Activated CD4-positive, alpha-beta T cell treated with anti-CD3 and anti-CD28 coated beads, Interleukin-2, amount 10 ng/mL, durations not matched to agents 24 days and 14 days (primary cell): ENCODE results near the gene ZNF766. TPM values are rescaled to one million over a fixed set of nuclear protein-coding genes. Genes with fewer than 3 reads are reported as not detected.

Experiments
- DNase-seq: peaks from one replicate; pipeline ENCODE4 v3.0.0; 2022
- H3K27ac Mint-ChIP-seq: one replicate; pipeline ENCODE4 v1.8.0; 2022; ENCODE audit warnings: mild to moderate bottlenecking, mixed read lengths
- H3K27me3 Mint-ChIP-seq: one replicate; pipeline ENCODE4 v1.8.0; 2022; ENCODE audit warnings: mixed read lengths
- H3K36me3 Mint-ChIP-seq: one replicate; pipeline ENCODE4 v1.8.0; 2022; ENCODE audit warnings: low read depth, mild to moderate bottlenecking, mixed read lengths
- H3K4me1 Mint-ChIP-seq: one replicate; pipeline ENCODE4 v1.8.0; 2021; ENCODE audit warnings: mixed read lengths
- H3K4me3 Mint-ChIP-seq: one replicate; pipeline ENCODE4 v1.8.0; 2022; ENCODE audit warnings: mild to moderate bottlenecking, moderate library complexity, mixed read lengths
- H3K9me3 Mint-ChIP-seq: one replicate; pipeline ENCODE4 v1.8.0; 2021; ENCODE audit warnings: mixed read lengths
- intact Hi-C: fragments of 100-400 bp; cut with micrococcal nuclease; formaldehyde crosslinking; loops from one replicate; pipeline ENCODE4 v1.15.1; 2023
- total RNA-seq: library from RNA; stranded (reverse); gene quantifications from 2 replicates; pipeline ENCODE4 v1.2.3, GENCODE V29; 2022

The ZNF766 gene
- total RNA-seq, result 18.2 and 19.9 TPM in 2 replicates

DNA sequence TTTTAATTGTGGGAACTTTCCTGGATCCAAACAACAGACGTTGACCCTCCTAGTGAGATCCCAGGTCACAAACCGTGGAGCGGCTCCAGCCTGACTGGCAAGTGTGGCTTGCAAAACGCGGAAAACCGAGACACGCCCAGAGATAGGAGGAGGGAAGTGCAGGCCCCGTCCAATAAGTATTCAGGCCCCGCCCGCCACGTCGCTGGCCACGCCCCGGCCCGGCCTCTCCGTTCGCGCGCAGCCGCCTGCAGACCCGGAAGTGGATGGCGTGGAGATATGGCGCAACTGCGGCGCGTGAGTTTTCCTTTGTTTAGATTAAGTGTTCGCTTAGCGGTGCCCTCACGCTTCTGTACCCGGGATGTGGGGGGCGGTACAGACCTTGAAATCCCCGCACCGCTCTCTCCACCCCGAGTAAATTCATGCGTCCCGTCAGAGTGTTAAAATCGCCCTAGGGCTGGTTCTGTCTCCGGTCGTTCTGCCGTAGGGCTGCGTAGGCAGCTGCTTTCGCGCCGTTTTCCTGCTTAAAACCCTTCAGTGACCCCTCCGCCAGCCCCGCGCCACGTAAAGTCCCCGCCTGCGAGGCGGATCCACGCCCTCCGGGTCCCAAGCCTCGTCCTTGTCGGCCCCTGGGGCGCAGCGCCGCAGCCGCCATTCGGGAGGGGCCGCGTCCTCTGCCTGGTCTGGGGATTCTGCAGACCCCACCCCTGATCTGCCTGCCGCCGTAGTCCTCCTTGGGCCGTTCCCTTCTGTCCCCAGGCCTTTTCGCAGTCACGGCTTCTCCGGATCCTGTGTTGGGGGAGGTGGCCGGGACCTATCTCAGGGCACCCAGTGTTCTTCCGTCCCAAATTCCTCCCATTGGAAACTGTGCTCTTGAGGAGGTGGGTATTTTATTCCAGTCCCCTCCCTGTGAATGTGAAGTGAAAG lies at the start of gene ZNF766:
TSS of gene ZNF766 (plus strand) at position 250 of the 924 bp plus-strand sequence. CDS start at position 277, 27 bp downstream.
- Mint-ChIP-seq H3K27ac (peak within 1 kb of the TSS; percentile 96), H3K36me3 (peaks cover 44% of the 10 kb centered on the region), H3K9me3 (peaks cover 21% of the 10 kb centered on the region), H3K27me3 (no peaks in the 10 kb centered on the region), H3K4me3 (peak within 1 kb of the TSS; percentile 99), H3K4me1 (peaks cover 11% of the 10 kb centered on the region)
- intact Hi-C loops, result loop anchor here (1.0 kb wide), 4 partner anchors 28 to 258 kb away; partner anchors contain the start of genes PPP2R1A, ZNF480, ZNF616 and ZNF808
- peak; percentile 99 for DNase-seq

DNA sequence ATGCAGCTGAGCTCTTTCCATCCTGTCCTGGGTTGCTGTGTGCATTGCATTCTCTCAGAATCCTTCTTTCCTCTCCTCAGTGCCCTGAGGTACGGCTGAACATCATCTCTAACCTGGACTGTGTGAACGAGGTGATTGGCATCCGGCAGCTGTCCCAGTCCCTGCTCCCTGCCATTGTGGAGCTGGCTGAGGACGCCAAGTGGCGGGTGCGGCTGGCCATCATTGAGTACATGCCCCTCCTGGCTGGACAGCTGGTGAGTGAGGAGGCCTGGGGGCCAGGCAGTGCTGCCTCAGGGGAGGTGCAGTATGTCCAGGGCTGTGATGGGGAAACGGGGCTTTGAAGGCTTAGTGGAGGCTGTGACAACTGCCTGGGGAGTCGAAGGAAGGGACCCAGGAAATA lies 49.8 kb upstream of the ZNF766 start:
- intact Hi-C loops, result no loop called here
- H3K36me3 Mint-ChIP-seq, result peaks cover 83% of the 10 kb centered on the region
- no peaks in the 10 kb centered on the region for H3K27me3 Mint-ChIP-seq
- H3K27ac Mint-ChIP-seq, result no peak overlapping the region
- H3K9me3 Mint-ChIP-seq, result no peaks in the 10 kb centered on the region
- H3K4me1 Mint-ChIP-seq, result no peaks in the 10 kb centered on the region
- no peak for DNase-seq
- H3K4me3 Mint-ChIP-seq, result no peak overlapping the region

DNA sequence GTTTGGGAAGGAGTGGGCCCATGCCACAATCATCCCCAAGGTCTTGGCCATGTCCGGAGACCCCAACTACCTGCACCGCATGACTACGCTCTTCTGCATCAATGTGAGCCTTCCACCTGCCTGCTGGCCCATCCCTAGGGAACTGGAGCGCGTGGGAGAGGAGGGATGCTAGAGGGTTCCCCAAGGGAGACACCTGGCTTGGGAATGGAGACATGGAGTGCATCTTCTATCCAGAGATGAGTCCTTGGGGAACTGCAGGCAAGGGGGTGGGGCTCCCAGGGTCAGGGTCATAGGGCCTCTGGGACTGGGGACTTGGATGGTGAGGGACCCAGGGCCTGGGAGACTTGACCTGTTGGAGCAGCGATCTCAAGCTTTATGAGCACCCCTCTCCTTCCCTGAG lies 48.4 kb upstream of the ZNF766 start:
- Mint-ChIP-seq H3K27me3 (no peaks in the 10 kb centered on the region), H3K36me3 (peaks cover 89% of the 10 kb centered on the region), H3K4me1 (no peaks in the 10 kb centered on the region), H3K27ac (no peak overlapping the region), H3K4me3 (no peak overlapping the region), H3K9me3 (no peaks in the 10 kb centered on the region)
- intact Hi-C loops, result no loop called here
- no peak for DNase-seq

DNA sequence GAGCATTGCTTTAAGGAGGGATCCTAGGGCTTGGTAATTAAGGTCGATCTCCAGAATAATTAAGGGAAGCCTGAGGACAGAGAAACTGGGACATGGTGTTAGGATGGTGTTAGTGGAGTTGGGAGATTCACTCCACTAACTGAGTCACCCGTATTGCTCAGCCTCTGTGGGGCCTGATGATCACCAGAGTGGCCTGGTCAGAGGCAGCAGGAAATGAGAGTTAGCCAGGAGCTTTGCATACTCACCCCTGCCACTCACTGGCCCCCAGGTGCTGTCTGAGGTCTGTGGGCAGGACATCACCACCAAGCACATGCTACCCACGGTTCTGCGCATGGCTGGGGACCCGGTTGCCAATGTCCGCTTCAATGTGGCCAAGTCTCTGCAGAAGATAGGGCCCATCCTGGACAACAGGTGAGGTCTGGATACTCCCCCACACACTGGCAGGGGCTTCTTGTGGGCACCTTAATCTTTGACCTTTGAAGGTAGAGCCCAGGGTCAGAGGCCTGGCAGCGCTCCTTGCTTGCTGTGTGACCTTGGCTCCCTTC lies 47.5 kb upstream of the ZNF766 start:
- DNase-seq, result no peak
- Mint-ChIP-seq H3K9me3 (no peaks in the 10 kb centered on the region), H3K36me3 (peaks cover 91% of the 10 kb centered on the region), H3K4me3 (no peak overlapping the region), H3K27me3 (no peaks in the 10 kb centered on the region), H3K4me1 (peaks cover 6% of the 10 kb centered on the region), H3K27ac (no peak overlapping the region)
- intact Hi-C loops, result no loop called here

DNA sequence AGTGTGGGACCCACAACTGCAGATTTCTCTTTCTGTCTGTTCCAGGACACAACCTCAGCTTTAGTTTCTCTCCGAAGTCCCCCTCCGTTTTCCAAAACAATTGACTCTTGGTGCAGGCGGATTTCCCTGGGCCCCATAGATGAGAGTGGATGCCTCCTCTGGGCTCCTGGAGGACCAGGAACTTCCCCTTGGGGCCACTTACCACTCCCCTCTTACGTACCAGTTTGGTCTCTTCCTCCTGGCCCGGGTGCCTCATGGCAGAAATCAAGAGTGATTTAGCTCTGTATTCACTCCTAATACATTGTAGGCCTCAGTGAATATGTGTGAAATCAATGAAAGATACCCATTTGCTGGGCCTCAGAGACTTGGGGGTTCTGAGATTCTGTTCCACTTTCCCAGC lies 45.2 kb upstream of the ZNF766 start:
- H3K4me3 Mint-ChIP-seq, result no peak overlapping the region
- H3K4me1 Mint-ChIP-seq, result peaks cover 10% of the 10 kb centered on the region
- intact Hi-C loops, result no loop called here
- peaks cover 93% of the 10 kb centered on the region for H3K36me3 Mint-ChIP-seq
- DNase-seq, result no peak
- H3K27ac Mint-ChIP-seq, result no peak overlapping the region
- no peaks in the 10 kb centered on the region for H3K9me3 Mint-ChIP-seq
- H3K27me3 Mint-ChIP-seq, result no peaks in the 10 kb centered on the region

DNA sequence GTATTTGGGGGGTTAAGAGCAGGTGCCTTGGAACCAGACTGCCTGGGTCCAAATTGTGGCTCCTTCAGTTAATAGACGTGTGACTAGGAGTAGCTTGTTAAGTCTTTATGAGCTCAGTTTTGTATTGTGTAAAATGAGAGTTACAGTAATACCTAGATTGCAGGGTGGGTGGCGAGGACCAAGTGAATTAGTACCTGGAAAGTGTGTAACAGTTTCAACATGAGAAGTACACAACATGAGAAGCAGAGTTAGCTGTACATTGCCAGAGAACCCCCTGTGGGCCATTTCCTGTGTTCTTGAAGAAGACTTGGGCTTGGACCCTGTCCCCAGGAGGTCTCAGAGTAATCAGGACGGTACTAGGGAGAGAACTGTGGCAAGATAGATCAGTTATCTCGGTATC lies 42.7 kb upstream of the ZNF766 start:
- Mint-ChIP-seq H3K4me3 (no peak overlapping the region), H3K36me3 (peaks cover 78% of the 10 kb centered on the region), H3K4me1 (peaks cover 10% of the 10 kb centered on the region), H3K27ac (peak overlapping the region; percentile 31), H3K27me3 (no peaks in the 10 kb centered on the region), H3K9me3 (no peaks in the 10 kb centered on the region)
- intact Hi-C loops, result loop anchor here (5.0 kb wide), 1 partner anchor 34 kb away; the partner anchor contains the start of gene PPP2R1A
- DNase-seq, result no peak

DNA sequence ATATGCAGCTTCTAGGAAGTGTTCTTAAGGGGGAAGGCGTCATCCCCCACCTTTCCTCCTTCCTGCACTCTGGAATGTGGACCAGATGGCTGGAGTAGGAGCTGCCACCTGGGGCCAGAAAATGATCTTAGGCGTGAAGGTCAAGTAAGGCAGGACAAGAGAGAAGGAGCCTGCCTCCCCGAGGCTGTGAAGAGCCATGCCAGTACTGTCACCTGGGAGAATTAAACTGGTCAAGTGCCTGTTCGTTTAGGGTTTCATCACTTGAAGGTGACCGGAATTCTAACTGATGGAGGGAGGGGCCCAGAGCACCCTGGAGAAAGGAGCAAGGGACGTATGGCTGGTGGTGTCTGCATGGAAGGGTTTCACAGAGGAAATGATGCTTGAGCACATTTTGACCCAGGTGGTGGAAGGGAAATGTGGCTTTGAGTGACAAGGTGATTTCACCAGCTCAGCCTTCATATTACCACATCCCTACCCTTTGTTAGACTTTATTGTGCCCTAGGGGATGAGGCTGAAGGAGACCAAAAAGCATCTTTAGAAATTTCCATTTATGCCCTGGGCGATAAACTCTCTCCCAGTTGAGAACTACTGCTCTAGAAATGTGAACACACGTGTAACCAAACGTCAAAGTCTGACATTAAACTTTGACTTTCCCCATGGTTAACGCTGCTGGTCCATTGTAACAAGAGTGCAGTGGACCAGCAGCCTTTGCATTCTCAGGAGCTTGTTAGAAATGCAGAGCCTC lies 42.0 kb upstream of the ZNF766 start:
- H3K27ac Mint-ChIP-seq, result peak overlapping the region; percentile 31
- H3K4me3 Mint-ChIP-seq, result no peak overlapping the region
- intact Hi-C loops, result loop anchor here (5.0 kb wide), 1 partner anchor 35 kb away; the partner anchor contains the start of gene PPP2R1A
- no peak for DNase-seq
- H3K9me3 Mint-ChIP-seq, result no peaks in the 10 kb centered on the region
- peaks cover 10% of the 10 kb centered on the region for H3K4me1 Mint-ChIP-seq
- peaks cover 76% of the 10 kb centered on the region for H3K36me3 Mint-ChIP-seq
- no peaks in the 10 kb centered on the region for H3K27me3 Mint-ChIP-seq

DNA sequence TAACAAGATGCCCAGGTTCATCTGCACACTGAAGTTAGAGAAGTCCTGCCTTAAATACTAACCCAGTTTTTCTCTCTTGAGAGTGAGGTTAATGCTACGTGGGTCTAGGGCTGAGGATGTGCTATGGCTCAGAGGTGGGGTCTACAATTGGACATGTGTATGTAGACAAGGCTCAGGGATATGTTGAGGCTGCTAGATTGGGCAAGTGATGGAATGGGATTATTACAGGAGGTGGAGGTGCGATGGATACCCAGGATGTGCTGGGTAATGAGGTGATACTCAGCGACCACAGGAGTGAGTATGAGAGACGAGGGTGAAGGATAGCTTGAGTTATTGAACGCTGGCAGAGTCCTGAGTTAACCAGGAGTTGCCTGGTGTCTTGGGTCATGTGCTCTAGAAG lies 41.4 kb upstream of the ZNF766 start:
- intact Hi-C loops, result loop anchor here (5.0 kb wide), 1 partner anchor 36 kb away; the partner anchor contains the start of gene PPP2R1A
- no peaks in the 10 kb centered on the region for H3K27me3 Mint-ChIP-seq
- no peak for DNase-seq
- H3K27ac Mint-ChIP-seq, result no peak overlapping the region
- peaks cover 70% of the 10 kb centered on the region for H3K36me3 Mint-ChIP-seq
- H3K4me1 Mint-ChIP-seq, result peaks cover 10% of the 10 kb centered on the region
- H3K4me3 Mint-ChIP-seq, result no peak overlapping the region
- no peaks in the 10 kb centered on the region for H3K9me3 Mint-ChIP-seq

DNA sequence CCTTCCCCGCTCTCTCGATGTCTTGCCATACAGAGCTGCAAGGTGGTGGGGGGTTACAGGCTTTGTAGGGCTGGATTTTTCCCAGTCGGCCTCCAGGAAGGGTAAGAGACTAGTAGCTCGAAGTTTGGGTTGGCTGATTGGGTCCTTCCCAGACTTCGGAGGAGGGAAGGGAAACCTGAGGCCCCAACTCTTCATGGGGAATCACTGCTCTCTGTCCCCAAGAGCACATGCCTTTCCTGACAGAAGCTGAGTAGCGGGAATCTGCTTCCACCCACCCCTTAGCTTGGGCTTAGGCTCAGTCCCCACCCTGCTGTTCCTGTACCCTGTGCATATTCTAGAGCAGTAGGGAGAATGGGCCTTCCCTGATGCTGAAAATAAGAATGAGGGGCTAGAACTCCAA lies 39.9 kb upstream of the ZNF766 start:
- intact Hi-C loops, result loop anchor here (5.0 kb wide), 1 partner anchor 37 kb away; the partner anchor contains the start of gene PPP2R1A
- Mint-ChIP-seq H3K36me3 (peaks cover 56% of the 10 kb centered on the region), H3K27ac (no peak overlapping the region)

DNA sequence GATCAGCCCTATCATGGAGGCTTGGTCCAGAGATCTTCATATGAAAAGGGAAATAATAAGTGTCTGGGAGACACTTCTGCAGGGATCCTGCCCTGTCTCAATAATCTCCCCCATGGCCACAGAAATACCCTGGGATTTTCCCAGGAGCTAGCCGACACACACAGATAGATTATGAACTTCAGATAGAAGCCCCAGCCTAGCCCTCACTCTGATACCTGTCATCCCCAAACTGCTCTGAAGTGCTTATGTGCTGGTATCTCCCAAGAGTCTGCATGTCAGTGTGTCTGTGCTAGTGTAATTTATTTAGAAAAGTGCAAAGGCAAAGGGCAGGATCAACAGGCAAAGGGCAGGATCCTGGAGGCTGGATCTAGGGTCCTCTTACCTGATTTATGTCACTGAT lies 38.7 kb upstream of the ZNF766 start:
- intact Hi-C loops, result no loop called here
- no peaks in the 10 kb centered on the region for H3K27me3 Mint-ChIP-seq
- H3K9me3 Mint-ChIP-seq, result no peaks in the 10 kb centered on the region
- H3K36me3 Mint-ChIP-seq, result peaks cover 46% of the 10 kb centered on the region
- H3K27ac Mint-ChIP-seq, result no peak overlapping the region
- no peak overlapping the region for H3K4me3 Mint-ChIP-seq
- peaks cover 10% of the 10 kb centered on the region for H3K4me1 Mint-ChIP-seq
- no peak for DNase-seq

More for the DNA sequence above, 39.9 kb upstream of the ZNF766 start:
- H3K4me3 Mint-ChIP-seq, result no peak overlapping the region
- peaks cover 10% of the 10 kb centered on the region for H3K4me1 Mint-ChIP-seq
- DNase-seq, result no peak
- no peaks in the 10 kb centered on the region for H3K9me3 Mint-ChIP-seq
- H3K27me3 Mint-ChIP-seq, result no peaks in the 10 kb centered on the region

DNA sequence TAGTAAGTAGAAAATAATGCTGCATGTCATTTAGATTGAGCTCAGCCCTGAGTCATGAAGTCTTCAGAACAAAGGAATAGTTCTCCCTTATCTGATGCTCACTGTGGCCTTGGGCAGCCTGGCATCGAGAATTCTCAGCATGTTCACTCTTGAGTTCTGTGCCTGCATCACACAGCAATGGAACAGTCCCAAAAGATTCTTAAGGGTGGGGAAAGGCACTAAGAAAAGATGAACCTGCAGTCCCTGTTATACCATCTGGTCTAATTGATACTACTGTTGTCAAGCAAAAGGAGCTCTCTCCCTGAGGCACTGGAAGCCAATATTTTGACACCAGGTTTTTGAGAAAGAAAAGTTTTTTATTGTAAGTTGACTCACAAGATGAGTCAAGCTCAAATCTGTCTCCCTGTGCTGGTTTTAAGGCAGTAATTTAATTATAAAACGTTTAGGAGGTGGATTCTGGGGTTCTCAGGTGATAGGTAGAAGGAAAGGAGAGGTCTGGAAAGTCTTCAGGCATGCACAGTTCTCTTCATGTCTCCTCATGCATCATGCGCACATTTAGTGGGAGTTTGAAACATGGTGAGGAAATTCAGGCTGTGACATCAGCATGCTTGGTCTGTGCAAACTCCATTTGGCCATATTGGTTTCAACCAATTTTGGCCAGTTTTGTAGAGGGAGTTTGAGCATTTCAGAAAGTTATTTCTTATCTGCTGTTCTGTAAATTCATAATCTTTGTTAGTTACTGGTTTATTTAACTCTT lies 38.1 kb upstream of the ZNF766 start:
- intact Hi-C loops, result no loop called here
- DNase-seq, result no peak
- H3K9me3 Mint-ChIP-seq, result no peaks in the 10 kb centered on the region
- H3K4me3 Mint-ChIP-seq, result no peak overlapping the region
- H3K27ac Mint-ChIP-seq, result no peak overlapping the region
- H3K27me3 Mint-ChIP-seq, result no peaks in the 10 kb centered on the region
- peaks cover 8% of the 10 kb centered on the region for H3K4me1 Mint-ChIP-seq
- H3K36me3 Mint-ChIP-seq, result peaks cover 40% of the 10 kb centered on the region

DNA sequence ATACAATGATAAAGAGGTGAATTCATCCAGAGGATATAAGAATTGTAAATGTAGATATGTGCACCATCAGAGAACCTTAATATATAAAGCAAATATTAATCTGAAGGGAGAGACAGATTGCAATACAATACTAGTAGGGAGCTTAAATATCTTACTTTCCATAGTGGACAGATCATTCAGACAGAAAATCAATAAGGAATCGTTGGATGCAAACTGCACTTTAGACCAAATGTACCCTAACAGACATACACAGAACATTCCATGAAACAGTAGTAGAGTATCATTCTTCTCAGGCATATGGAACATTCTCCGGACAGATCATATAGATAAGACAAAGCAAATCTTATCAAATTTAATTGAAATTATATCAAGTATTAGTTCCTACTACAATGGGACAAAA lies 35.0 kb upstream of the ZNF766 start:
- Mint-ChIP-seq H3K4me1 (no peaks in the 10 kb centered on the region), H3K27me3 (no peaks in the 10 kb centered on the region), H3K4me3 (no peak overlapping the region), H3K9me3 (no peaks in the 10 kb centered on the region), H3K36me3 (peaks cover 14% of the 10 kb centered on the region), H3K27ac (no peak overlapping the region)
- intact Hi-C loops, result no loop called here
- DNase-seq, result no peak

DNA sequence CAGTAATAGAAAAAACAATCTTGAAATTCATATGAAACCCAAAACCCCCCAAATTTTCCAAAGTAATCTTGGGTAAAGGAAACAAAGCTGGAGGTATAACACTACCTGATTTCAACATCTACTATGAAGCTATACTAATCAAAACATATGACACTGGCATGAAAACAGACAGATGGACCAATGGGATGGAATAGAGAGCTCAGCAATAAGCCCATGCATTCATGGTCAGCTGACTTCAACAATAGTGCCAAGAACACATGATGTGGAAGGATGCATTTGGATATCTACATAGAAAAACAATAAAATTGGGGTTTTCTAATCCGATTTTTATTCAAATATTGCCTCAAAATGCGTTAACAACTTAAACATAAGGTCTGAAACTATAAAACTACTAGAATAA lies 32.2 kb upstream of the ZNF766 start:
- intact Hi-C loops, result loop anchor here (1.0 kb wide), 1 partner anchor 98 kb away; the partner anchor contains the start of gene ZNF616
- H3K27me3 Mint-ChIP-seq, result no peaks in the 10 kb centered on the region
- no peak overlapping the region for H3K4me3 Mint-ChIP-seq
- no peak for DNase-seq
- H3K4me1 Mint-ChIP-seq, result no peaks in the 10 kb centered on the region
- H3K9me3 Mint-ChIP-seq, result no peaks in the 10 kb centered on the region
- peaks cover 2% of the 10 kb centered on the region for H3K36me3 Mint-ChIP-seq
- H3K27ac Mint-ChIP-seq, result no peak overlapping the region
